ENCODE measurements around the gene FABP7. TPM values are rescaled to one million over a fixed set of nuclear protein-coding genes. Genes with fewer than 3 reads are reported as not detected.

Gene FABP7
- total and polyA plus RNA-seq, 2 donors from 2014 or later = not detected

- Histone ChIP-seq H3K36me3 (ENCODE audit: control insufficient read depth in 2 of 3, insufficient read depth in 3 of 3, low read length in 3 of 3) (no peaks in the 10 kb centered on the region), H3K27me3 (ENCODE audit: control insufficient read depth, insufficient read depth, low read length) (no peaks in the 10 kb centered on the region), H3K9me3 (ENCODE audit: control insufficient read depth in 2 of 3, insufficient read depth in 1 of 3, low read length in 3 of 3) (no peaks in the 10 kb centered on the region), H3K9ac (ENCODE audit: low read length in 3 of 3) (no peak overlapping the region), H3K4me1 (ENCODE audit: control insufficient read depth in 2 of 3, insufficient read depth in 2 of 3, low read depth in 1 of 3, low read length in 3 of 3) (no peaks in the 10 kb centered on the region), H3K27ac (ENCODE audit: low read depth in 2 of 2, low read length in 2 of 2) (no peak overlapping the region), H3K4me3 (ENCODE audit: low read length in 3 of 3) (no peak overlapping the region)
- TF ChIP-seq CTCF (IDR thresholded peaks at IDR 0.05; ENCODE audit: borderline replicate concordance, extremely low read depth, insufficient read depth) = no peak
- DNase-seq = no peak
- intact Hi-C loops (cut with DNase I) = no loop called here
- no peak for FAIRE-seq
Measured at GRCh38 chr6:122832459-122832858, 52.9 kb downstream of the FABP7 start.

DNA sequence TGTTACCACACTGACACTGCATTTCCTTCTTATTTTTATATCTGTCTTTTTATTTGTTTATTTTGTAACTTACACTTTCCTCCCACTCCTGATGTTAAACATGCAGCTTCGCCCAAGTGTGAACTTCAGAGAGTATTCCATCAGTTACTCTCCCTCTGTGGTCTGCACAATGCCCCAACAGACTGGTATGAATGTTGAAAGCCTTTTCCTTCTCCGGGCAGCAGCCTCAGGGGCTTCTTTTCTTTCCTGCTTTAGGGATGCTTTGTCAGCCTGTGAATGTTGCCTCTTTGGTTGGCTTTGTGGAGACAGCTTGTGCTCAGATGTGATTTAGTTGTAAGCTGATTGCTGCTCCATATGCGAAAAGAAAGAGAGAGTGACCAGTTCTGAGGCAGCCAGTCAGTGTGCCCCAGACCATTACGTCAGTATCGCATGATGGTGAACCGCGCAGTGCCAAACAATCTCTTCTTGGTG lies 53.5 kb downstream of the FABP7 start:
- Histone ChIP-seq H3K27ac (ENCODE audit: low read depth in 2 of 2, low read length in 2 of 2) (no peak overlapping the region), H3K4me3 (ENCODE audit: low read length in 3 of 3) (no peak overlapping the region), H3K36me3 (ENCODE audit: control insufficient read depth in 2 of 3, insufficient read depth in 3 of 3, low read length in 3 of 3) (no peaks in the 10 kb centered on the region), H3K9me3 (ENCODE audit: control insufficient read depth in 2 of 3, insufficient read depth in 1 of 3, low read length in 3 of 3) (no peaks in the 10 kb centered on the region), H3K4me1 (ENCODE audit: control insufficient read depth in 2 of 3, insufficient read depth in 2 of 3, low read depth in 1 of 3, low read length in 3 of 3) (no peaks in the 10 kb centered on the region), H3K9ac (ENCODE audit: low read length in 3 of 3) (no peak overlapping the region), H3K27me3 (ENCODE audit: control insufficient read depth, insufficient read depth, low read length) (no peaks in the 10 kb centered on the region)
- TF ChIP-seq CTCF (IDR thresholded peaks at IDR 0.05; ENCODE audit: borderline replicate concordance, extremely low read depth, insufficient read depth) = no peak
- peak in 4 of 5 donors; percentile 40 to 87 (median 70) for DNase-seq
- intact Hi-C loops (cut with DNase I) = no loop called here
- no peak for FAIRE-seq

Other genes starting within 250 kb of the FABP7 start
- 5.3 TPM for gene PKIB, start 169.3 kb upstream of the FABP7 start, total RNA-seq
- gene PKIB, start 169.3 kb upstream of the FABP7 start, polyA plus RNA-seq (ENCODE audit: insufficient read depth, low read depth, low replicate concordance) = 5.1 TPM
- gene SMPDL3A, start 9.5 kb downstream of the FABP7 start, total RNA-seq = 10.7 TPM
- 14.1 TPM for gene SMPDL3A, start 9.5 kb downstream of the FABP7 start, polyA plus RNA-seq (ENCODE audit: insufficient read depth, low read depth, low replicate concordance)
- not detected for gene CLVS2, start 216.5 kb downstream of the FABP7 start, total RNA-seq
- not detected for gene CLVS2, start 216.5 kb downstream of the FABP7 start, polyA plus RNA-seq (ENCODE audit: insufficient read depth, low read depth, low replicate concordance)

All from kidney (tissue), 14 donors.